HG03460 (cell line): ENCODE measurements around the gene SMYD5.
"Not testable (repeated sequence)": the region's sequence is repeated elsewhere in the genome, so short reads cannot be mapped to it uniquely, and the experiment has no call there.

Experiments
- ATAC-seq: cut with Tn5 transposase; IDR thresholded peaks from one replicate; pipeline ENCODE4 v1.9.1; 2021; ENCODE audit not compliant: unreplicated experiment

SMYD5 gene

DNA sequence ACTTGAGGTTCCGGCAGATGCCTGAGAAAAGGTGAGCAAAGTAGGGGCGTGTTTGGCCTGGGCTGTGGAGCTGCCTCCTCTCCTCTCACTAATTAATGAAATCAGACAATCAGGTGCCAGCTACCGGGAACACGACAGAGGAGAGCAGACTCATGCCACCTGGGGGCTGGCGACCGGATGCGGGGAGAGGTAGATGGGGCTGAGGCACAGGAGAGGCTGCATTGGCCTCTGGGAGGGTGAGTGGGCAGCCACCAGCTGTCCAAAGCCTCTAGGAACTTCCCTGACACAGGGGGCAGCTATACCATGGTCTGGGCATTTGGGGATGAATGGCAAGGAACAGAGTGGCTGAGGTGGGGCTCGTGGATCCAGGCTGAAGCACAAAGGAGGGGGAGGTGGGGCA, 45.2 kb downstream of the SMYD5 start:
- ATAC-seq = no peak

DNA sequence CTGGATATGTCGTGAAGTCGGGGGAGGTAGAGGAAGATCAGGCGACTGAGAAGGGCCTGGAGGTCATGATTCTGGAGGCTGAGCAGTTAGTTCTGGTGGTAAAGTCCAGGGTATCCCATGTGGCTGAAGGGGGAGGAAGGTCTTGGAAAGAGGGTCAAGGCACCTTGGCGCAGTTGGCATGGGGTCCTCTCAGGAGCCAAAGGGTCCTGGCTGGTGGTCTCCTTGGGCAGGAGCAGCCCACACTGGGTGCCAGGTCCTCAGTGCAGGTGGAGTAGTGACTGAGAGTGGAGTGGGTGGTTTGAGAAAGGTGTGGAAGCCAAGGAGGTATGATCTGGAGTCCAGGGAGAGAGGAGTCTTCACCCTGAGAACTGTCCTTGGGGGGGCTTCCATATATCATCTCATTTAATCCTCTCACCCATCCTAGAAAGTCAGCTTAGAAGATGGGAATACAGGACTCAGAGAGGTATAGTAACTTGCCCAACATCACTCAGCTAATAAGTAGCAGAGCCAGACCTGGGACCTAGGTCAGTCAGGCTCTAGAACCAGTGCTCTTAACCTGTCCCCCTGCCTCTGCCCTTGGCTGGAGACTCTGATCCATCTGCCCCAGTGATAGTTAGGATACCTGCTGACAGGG, 45.8 kb downstream of the SMYD5 start:
- ATAC-seq = no peak

DNA sequence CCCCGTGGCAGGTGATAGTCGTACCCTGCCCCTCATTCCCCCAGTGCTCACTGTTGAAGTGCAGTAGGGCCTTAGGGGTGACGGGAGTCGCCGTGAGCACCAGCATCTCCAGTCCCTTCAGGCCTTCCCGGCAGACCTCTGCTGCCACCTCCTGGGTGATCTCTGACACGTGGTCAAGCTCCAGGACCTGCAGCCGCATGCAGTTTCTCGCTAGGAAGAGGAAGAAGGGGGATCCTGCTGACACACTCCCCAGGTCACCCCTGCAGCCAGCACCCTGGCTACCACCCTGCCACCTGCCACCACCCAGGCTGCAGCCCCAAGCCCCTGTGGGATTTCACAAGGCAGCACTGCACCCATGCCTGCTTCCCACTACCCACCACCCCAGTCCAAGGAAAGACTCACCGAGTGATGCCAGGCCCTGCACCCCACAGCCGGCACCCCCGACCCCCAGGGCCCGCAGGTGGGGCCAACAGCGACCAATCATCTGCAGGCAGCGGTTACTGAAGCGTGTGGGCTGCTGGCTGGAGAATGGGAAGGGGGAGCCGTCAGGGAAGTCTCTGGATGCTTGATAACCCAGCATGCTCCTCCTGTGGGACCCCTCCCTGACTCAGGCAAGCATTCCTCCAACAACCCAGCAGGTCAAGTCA, 46.4 kb downstream of the SMYD5 start:
- no peak for ATAC-seq

DNA sequence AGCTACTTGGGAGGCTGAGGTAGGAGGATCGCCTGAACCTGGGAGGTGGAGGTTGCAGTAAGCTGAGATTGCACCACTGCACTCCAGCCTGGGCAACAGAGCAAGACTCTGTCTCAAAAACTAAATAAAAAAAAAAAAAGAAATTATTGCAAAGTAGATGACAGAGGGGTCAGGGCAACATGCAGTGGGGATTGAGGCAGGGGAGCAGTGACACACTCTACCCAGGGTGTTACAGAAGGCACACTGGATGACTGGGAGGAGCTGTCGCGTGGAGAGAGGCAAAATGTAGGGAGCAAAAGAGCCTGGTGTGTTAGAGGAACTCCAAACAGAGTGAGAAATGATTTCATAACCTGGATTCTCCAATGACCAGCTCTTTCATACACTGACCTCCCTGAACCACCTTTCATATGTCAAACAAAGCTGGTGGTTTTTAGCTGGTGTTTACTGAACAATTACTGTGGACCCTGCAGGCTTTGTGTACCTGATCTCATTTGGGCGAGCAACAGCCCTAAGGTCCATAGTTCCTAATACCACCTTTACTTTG, 48.1 kb downstream of the SMYD5 start:
- ATAC-seq = no peak

DNA sequence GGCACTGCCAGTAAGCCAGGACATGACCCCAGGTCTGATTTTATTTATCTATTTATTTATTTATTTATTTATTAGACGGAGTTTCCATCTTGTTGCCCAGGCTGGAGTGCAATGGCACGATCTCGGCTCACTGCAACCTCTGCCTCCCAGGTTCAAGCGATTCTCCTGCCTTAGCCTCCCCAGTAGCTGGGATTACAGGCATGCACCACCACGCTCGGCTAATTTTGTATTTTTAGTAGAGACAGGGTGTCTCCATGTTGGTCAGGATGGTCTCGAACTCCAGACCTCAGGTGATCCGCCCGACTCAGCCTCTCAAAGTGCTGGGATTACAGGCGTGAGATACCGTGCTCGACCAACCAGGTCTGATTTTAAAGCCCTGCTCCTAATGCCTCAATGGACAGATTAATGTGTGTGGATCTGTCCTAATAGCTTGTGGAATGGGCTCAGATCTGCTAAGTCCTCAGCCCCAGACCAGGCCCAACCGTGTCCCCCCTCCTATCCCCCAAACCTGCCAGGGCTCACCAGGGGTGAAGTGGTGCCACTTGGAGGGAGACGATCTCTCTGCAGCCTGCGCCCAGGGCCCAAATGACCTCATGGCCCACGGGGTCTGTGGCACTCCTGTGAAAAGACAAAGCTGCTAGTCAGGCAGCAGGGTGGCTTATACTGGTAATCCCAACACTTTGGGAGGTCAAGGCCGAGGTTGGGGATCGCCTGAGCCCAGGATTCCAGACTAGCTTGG, 48.8 kb downstream of the SMYD5 start:
- ATAC-seq = not testable (repeated sequence)

DNA sequence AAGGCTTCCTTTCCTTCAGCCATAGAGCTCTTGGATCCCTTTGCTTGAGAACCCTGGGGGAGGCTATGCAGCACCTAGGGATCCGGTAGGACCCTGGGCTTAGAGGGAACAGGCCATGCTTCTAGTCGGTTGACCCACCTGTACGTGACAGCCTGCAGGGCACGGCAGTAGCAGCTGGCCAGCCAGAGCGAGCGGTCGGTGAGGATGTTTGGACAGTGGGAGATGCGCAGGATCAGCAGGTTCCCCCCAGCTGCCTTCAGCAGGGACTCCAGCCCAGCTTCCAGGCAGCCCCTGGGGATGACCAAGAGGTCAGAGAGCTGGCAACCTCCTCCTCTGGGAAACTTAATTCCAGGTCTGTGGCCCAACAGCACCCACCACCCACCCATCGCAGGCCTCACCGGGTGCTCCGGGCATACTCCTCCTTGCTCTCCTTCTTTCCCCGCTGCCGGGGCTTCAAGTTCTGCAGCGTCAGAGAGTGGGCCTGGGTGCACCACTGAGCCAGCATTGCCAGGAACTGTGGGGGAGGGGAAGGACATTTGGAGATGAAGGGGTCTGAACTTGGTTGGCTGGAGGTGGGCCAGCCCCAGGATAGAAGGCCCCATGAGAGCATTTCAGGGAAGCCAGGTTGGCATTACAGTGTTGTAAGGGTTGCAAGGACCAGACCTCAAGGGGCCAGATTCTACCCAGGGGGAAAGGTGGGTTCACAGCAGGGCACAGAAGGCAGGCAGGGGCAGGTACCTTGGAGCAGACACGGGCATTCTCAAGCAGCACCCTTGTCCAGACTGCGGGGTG, 49.7 kb downstream of the SMYD5 start:
- ATAC-seq = no peak

DNA sequence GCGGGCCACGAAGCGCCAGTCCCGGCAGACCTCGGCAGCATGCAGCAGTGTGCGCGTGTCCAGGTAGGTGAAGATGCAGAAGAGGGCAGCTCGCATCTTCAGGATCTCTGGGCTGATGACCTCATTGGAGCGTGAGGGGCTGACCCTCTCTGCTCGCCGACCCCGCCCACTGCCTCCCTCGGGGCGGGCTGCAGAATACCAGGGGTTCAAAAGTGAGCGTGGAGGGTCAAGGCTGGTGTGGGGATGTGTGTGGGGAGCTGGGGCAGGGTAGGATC, 50.2 kb downstream of the SMYD5 start:
- ATAC-seq = no peak

DNA sequence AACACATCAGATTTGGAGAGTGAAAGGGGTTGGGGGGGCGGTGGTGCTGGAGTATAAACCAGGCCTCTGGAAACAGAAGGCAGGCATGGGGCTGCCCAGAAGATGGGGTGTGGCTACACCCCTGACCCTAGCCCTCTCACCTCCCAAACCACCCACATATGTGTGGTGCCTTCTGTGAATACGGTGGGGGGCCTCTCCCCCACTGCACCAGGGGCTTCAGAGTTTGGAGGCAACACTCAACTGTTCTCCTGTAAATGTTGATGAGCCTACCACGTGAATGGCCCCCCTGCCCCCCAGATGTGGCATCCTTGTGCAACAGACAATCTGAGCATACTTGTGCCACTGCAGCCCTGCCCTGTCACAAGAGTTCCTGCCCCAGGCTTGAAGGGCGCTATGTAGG, 50.7 kb downstream of the SMYD5 start:
- ATAC-seq = no peak

DNA sequence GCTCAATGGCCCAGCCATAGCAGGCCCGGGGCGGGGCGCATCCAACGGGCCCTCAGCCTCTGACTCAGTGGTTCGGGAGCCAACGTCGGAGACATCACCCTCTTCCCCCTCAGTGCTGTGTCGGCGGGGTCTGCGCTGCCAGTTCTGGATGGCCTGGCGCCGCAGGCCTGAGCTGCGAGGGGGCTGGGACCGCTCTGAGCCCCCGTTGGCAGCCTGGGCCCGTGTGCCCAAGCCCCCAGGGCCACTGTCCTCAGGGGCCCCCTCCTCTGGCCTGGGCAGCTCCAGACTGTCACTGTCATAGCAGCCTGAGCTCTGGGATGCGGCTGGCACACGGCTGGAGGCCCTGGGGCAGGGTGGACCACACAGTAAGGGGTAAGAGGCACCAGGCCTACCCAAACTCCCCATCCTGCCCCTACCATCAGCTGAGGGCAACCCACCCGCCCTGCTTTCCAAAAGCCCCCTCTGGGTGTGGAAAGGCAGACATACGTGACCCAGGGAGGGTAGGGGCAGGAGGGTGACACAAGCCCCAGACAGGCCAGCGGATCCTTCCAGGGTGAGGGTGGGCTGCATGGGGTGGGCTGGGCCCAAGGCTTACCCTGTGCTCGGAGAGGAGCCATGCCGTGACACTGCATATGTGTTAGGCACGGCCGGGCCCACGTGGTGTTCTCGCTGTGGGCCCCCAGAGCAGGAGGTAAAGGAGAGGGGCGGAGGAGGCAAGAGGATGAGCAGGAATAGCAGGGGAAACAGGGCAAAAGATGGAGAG, 51.4 kb downstream of the SMYD5 start:
- no peak for ATAC-seq

DNA sequence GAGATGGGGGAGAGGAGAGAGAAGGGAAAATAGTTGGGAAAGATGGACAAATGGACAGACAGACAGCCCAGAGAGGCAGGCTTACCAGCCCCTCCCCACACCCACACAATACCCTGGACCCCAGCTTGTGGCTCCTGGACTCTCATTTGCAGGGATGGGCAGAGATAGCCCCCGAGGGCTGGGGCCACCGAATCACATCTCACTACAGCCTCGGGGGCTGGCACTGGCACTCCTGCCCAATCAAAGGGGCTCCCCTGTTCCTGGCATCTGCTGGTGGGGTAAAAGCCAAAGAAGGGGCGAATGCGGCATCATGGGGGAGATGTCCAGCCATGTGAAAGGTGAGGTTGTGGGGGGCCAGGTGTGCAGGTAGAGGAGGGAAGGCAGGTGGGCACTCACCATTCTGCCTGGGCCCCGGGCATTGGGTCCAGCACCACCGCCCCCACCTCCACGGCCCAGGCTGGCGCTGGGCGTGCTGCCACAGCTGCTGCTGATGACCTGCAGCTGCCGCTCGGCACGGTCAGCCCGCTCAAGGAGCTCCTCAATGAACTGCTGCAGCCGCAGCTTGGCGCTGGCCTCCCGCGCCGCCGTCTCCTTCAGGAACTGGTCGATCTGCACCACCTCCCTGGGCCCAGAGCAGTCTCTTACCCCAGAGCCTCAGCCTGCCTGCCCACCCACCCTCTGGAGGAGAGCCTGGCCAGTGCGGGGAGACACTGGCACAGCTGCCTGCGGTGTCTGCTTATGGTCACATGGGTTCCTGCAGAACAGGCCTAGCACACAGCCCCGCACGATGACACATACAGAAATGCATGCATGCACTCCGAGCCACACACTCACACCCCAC, 52.2 kb downstream of the SMYD5 start:
- ATAC-seq = no peak

DNA sequence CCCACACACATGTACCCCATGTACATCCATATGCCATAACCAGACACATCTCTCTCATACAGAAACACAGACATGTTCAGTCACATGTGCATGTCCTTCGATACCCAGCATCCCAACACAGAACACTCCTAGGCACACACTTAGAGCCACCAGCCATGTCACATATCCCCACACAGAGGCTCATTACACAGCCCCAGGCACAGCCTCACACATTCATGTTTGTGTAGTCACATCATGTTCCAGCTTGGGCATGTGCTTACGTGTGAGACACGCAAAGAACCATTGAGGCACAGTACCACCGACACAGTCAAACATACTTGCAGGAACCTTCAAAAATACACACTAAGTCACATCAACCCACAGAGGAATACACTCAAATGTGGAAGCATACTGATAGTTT, 53.0 kb downstream of the SMYD5 start:
- ATAC-seq = no peak

DNA sequence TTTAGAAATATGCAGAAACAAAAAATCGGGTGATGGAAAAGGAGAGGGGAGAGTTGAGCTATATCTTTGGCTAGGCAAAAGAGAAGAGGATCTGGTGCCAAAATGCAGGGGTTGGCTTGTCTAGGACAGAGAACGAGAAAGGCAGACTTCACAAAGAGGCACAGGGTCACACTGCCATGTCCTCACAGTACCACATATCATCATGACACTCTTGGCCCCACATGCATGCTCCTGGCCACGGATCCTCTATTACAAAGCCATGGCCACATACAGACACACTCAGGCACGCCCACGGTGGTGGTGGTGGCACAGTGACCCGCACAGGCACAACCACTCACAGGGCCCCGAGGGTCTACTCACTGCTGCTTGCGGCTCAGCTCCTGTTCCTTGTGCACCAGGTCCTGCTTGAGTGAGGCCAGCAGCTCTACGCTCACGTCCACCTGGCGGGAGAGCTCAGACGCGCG, 54.4 kb downstream of the SMYD5 start:
- ATAC-seq = no peak

DNA sequence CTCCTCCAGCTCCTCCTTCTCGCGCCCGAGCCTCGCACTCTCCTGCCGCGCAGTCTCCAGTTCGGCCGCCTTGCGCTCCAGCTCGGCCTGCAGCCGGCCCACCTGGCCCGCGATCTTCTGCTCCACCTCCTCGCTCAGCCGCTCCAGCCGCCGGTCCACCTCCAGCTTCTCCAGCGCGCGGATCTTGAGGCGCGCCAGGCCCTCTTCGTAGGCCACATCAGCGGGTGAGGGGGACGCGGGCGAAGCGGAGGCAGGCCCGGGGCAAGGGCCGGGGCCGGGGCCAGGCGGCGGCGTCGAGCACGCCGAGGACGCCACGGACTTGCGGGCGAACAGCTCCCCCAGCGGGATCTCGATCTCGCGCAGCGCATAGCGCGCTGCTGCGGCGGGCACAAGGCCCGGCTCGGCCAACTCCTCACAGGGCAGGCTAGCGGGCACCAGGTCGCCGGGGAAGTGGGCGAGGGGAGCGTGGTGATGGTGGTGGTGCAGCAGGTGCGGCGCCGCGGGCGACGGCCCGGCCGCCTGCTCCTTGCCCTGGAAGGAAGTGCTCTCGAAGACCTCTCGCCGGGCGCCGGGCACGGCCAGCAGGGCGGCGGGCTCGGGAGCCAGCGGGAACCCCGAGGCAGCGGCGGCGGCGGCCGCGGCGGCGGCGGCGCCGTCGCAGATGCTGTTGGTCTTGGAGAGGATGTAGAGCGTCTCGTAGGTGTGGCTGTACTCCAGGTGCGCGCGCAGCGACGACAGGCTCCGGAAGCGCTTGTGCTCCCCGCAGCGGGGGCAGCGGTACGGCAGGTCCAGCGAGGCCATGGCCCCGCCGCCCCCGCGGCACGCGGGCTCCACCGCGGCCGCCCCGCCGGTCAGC, 55.0 kb downstream of the SMYD5 start:
- peak; percentile 82 for ATAC-seq

DNA sequence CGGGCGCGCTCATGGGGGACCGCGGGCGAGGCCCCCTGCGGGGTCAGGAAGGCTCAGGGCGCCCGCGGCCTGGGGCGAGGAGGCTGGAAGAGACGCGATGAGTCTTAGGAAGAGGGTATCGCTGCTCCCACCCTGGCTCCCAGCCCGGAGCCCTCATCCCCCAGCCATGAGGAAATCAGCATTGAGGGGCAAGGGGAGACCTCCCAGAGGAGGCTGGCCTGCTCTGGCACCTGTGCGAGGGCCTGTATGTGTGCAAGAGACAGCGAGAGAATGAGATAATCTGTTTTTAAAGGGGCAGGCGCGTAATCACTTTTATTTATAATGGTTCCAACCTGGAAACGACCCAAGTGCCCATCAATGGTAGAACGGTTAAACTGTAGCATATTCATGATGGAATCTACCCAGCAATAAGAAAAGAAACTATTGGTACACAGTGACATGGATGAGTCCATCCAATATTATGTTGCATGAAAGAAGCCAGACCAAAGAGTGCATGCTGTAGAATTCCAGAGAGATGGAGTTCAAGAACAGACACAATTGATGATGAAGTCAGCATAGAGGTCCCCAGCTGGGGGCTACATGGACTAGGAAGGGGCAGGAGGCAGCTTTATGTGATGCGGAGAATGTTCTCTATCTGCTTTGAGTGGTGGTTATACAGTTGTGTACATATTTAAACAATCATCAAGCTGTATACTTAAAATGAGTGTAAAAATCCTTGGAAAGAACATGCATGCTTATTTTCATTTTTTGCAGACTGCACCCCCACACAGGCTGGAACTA, 55.8 kb downstream of the SMYD5 start:
- no peak for ATAC-seq

DNA sequence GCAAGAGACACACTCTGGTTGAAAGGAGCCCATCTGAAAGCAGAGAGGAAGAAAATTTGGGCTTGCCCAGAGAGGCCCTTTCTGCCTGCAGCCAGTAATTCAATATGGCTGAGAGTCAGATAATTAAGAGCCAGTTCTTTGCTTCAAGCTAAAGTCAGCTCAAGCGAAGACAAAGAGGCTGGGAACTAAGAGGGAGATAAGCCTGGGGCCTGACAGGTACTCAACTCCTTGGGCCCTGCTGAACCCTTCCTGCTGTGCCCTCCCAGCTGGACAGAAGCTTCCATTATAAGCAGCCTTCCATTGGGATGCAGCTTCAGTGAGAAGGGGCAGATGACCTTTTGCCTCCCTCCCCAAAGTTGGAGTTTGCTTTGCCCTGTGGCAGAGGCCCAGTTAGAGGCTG, 58.2 kb downstream of the SMYD5 start:
- no peak for ATAC-seq
